Measurements from ENCODE around the gene RET. TPM values are rescaled to one million over a fixed set of nuclear protein-coding genes. Genes with fewer than 3 reads are reported as not detected.

Gene RET
- total RNA-seq, 4 donors from 2014 or later = 0.51 to 1.2 (median 0.62) TPM

DNA sequence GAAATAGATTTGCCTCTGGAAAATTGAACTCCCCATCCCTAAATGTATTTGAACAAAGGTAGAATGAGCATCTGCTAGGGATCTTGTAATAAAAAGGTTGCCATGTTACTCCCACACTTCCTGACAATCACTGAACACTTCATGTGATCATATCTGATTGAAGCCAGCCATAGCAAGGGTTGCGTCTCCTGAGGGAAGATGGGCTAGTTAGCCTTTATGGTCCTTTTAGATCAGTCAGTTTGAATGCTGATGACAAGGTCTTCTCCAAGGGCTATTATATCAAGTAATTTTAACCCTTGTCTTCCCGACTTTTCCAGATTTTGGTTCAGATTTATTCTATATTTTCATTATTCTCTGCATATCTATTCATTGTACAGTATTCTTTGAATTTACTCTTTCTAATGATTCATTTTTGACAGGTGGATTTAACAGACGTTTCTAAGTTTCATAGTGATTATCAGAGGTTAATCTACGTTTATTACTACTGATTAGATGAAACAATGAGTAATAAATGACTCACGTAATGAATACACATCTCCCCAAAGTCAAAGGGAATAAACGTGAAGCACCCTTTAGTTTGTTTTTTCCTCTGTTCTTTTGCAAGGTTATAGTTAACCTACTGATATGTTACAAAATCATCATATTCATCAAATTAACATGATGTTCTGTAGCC is 89.5 kb downstream of the RET start:
- Histone ChIP-seq H3K36me3 (peaks cover 0 to 18% of the 10 kb centered on the region in 2 donors), H3K27ac (no peak overlapping the region), H3K4me1 (no peaks in the 10 kb centered on the region), H3K27me3 (no peaks in the 10 kb centered on the region), H3K4me3 (no peak overlapping the region), H3K9me3 (no peaks in the 10 kb centered on the region)
- ATAC-seq = no peak
- in situ Hi-C loops (cut with MboI; ENCODE audit: low sequenced_read_pairs in 4 of 4) (no loop called here), intact Hi-C loops (cut with DNase I; ENCODE audit: low total_unique reads) (no loop called here)
- no peak for TF ChIP-seq POLR2A (IDR thresholded peaks at IDR 0.05)
- TF ChIP-seq, protein P1, sequence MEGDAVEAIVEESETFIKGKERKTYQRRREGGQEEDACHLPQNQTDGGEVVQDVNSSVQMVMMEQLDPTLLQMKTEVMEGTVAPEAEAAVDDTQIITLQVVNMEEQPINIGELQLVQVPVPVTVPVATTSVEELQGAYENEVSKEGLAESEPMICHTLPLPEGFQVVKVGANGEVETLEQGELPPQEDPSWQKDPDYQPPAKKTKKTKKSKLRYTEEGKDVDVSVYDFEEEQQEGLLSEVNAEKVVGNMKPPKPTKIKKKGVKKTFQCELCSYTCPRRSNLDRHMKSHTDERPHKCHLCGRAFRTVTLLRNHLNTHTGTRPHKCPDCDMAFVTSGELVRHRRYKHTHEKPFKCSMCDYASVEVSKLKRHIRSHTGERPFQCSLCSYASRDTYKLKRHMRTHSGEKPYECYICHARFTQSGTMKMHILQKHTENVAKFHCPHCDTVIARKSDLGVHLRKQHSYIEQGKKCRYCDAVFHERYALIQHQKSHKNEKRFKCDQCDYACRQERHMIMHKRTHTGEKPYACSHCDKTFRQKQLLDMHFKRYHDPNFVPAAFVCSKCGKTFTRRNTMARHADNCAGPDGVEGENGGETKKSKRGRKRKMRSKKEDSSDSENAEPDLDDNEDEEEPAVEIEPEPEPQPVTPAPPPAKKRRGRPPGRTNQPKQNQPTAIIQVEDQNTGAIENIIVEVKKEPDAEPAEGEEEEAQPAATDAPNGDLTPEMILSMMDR (IDR thresholded peaks at IDR 0.05 in 4 of 5, conservative IDR thresholded peaks at IDR 0.05 in 1 of 5) = no peak
- DNase-seq = no peak

DNA sequence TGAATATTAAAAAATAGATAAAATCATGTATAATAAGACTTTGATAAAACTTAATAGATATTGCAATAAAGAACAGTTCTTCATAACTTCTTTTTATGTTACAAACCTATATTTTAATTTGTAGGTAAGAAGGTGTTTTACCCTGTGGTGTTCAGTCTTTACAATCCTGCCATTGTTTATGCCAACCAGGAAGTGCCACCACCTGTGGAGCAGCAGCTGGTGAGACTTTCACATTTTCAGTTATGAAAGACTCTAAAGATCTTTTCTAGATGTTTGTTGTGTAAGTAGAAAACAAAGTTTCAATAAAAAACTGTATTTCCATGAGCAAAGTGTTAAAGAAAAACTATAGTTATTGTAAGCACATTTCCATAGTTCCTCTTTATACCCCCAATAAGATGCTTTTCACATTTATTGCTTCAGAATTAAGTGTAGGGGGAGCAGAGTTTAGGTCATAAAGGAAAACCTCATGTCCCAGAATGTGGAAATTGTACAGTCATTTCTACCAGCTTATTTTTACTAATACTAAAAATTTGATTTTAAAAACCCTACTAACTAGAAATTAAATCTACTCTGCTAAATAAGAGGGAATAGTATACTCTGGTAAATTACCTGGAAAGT is 90.1 kb downstream of the RET start:
- ATAC-seq (no peak), DNase-seq (no peak)
- Histone ChIP-seq H3K27me3 (no peaks in the 10 kb centered on the region), H3K9me3 (no peaks in the 10 kb centered on the region), H3K27ac (no peak overlapping the region), H3K4me1 (no peaks in the 10 kb centered on the region), H3K4me3 (no peak overlapping the region), H3K36me3 (peaks cover 0 to 12% of the 10 kb centered on the region in 2 donors)
- TF ChIP-seq, protein P1 (IDR thresholded peaks at IDR 0.05 in 4 of 5, conservative IDR thresholded peaks at IDR 0.05 in 1 of 5) = no peak
- no peak for TF ChIP-seq POLR2A (IDR thresholded peaks at IDR 0.05)
- in situ Hi-C loops (cut with MboI; ENCODE audit: low sequenced_read_pairs in 4 of 4) = no loop called here
- intact Hi-C loops (cut with DNase I; ENCODE audit: low total_unique reads) = no loop called here

DNA sequence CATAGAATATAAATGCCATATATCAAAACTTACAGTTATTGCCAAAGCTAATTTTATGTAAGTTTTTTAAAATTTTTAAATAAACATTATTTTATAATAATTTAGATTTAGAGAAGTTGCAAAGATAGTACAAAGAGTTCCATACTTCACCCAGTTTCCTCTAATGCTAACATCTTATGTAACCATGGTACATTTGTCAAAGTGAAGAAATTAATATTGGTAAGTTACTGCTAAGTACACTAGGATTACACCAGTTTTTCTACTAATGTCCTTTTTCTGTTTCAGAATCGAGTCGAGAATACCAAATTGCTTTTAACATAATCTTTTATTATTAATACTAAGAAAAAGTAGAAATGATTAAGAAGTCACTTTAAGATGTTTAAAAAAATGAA is 90.6 kb downstream of the RET start:
- in situ Hi-C loops (cut with MboI; ENCODE audit: low sequenced_read_pairs in 4 of 4) = no loop called here
- TF ChIP-seq, protein P1 (IDR thresholded peaks at IDR 0.05 in 4 of 5, conservative IDR thresholded peaks at IDR 0.05 in 1 of 5) = no peak
- peaks cover 0 to 7% of the 10 kb centered on the region in 2 donors for H3K36me3 ChIP-seq
- no peaks in the 10 kb centered on the region for H3K4me1 ChIP-seq
- H3K27ac ChIP-seq = no peak overlapping the region
- H3K27me3 ChIP-seq = no peaks in the 10 kb centered on the region
- no peaks in the 10 kb centered on the region for H3K9me3 ChIP-seq
- no peak for DNase-seq
- H3K4me3 ChIP-seq = no peak overlapping the region
- no peak for ATAC-seq
- intact Hi-C loops (cut with DNase I; ENCODE audit: low total_unique reads) = no loop called here

DNA sequence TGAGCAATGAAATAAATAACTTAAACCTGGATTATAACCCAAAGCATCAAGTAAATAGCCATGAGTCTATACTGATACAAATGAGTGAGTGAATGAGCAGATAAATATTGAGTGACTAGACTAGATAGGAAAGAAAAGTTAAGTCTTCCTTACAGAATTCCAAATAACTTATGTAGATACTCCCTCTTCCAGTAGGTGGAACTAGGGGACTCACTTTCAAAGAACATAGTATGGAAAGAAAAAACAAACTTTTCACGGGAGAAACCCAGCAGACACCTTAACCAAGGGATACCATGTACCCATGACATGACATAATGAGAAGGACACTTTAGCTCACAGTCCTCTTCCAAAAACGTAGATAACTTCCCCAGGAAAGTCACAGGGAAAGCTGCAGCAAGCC is 93.6 kb downstream of the RET start:
- no peaks in the 10 kb centered on the region for H3K9me3 ChIP-seq
- H3K27me3 ChIP-seq = no peaks in the 10 kb centered on the region
- intact Hi-C loops (cut with DNase I; ENCODE audit: low total_unique reads) (no loop called here), in situ Hi-C loops (cut with MboI; ENCODE audit: low sequenced_read_pairs in 4 of 4) (no loop called here)
- H3K4me1 ChIP-seq = no peaks in the 10 kb centered on the region
- ATAC-seq (no peak), DNase-seq (no peak)
- peaks cover 4 to 14% of the 10 kb centered on the region in 2 donors for H3K36me3 ChIP-seq
- TF ChIP-seq, protein P1 (IDR thresholded peaks at IDR 0.05 in 4 of 5, conservative IDR thresholded peaks at IDR 0.05 in 1 of 5) = no peak
- TF ChIP-seq POLR2A (IDR thresholded peaks at IDR 0.05) = no peak
- no peak overlapping the region for H3K4me3 ChIP-seq
- no peak overlapping the region for H3K27ac ChIP-seq
